HG02943 (cell line): ENCODE measurements around the gene LPAR1.
"Not testable (repeated sequence)": the region's sequence is repeated elsewhere in the genome, so short reads cannot be mapped to it uniquely, and the experiment has no call there.

Source experiments
- ATAC-seq: cut with Tn5 transposase; IDR thresholded peaks from one replicate; pipeline ENCODE4 v1.9.1; 2021; ENCODE audit warnings: mild to moderate bottlenecking, low read depth, moderate library complexity; ENCODE audit not compliant: unreplicated experiment

Gene LPAR1

DNA sequence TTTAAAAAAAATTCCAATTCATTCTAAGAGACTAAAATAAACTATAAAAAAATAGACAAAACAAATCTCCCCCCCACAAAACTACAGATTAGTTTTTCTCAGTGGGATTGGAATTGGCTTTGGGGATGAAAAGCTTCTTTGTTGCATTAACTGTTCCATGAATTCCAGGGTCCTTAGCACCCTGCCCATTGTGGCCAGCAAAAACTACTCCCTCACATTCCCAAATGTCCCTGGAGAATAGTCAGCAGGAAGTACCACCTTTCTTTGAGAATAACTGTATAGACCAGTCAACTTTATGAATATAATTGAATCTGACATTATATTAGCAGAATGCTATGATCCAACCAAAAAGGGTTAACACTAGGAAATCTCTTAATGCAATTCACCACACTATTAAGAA is 147.9 kb downstream of the LPAR1 start:
- no peak for ATAC-seq

- no peak for ATAC-seq
These were observed 151.0 kb downstream of the LPAR1 start for GRCh38 chr9:110887276-110887675.

- ATAC-seq, result no peak
These were observed 151.4 kb downstream of the LPAR1 start for GRCh38 chr9:110886832-110887231.

DNA sequence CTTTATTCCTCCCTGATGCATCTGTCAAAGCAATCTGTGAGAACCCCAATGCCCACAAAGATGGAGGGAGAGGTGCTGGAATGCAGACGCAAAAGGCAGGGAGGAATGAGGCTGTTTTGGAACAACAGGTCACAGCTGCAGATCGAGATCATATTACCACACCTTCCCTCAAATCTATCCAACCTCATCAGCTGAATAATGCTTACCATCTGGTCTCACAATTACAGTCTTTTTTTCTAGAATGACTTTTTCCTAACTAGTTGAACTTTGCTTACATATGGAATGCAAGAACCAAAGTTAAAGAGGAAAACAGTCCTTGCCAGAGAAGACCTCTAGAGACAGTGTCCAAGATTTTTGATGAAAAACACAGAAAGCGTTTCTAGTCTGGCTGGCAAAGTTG is 158.1 kb downstream of the LPAR1 start:
- ATAC-seq, result no peak

DNA sequence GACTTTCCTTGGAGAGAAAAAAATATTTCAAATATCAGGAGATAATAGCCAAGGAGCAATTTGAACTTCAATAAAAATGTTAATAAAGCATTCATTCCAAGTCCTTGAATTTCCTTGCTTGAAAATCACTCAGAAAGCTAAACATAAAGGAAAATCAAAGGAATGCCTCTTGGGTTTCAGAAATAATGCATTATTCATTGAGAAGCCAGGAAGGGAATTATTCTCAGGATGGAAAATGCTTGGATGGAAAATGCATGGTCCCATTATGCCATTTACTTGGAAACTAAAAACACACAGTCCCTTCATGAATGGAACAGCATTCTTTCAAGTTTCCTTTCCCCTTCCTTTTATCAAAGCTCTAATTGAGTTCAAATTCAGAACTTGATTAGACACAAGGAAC is 160.9 kb downstream of the LPAR1 start:
- ATAC-seq, result no peak

DNA sequence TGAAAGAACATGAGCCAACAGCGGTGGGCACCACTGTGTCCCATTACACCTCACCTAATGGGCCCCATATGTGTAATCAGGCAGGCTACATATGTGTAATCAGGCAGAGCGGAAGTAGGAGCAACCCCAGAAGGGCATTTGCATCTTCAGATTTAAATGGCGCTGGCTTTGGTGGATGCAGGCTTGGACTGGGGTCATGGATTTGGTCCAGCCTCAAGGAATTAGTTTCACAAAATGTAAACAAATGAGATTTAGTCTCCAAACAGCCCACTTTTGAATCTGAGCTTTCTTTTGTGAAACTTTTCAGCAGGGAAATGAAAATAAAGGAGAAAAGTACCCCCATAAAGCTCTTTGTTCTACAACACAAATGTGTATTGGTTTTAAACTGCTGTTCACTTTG is 161.3 kb downstream of the LPAR1 start:
- no peak for ATAC-seq

GRCh38 chr9:110874963-110875674 is 163.2 kb downstream of the LPAR1 start:
- peak; percentile 81 for ATAC-seq

DNA sequence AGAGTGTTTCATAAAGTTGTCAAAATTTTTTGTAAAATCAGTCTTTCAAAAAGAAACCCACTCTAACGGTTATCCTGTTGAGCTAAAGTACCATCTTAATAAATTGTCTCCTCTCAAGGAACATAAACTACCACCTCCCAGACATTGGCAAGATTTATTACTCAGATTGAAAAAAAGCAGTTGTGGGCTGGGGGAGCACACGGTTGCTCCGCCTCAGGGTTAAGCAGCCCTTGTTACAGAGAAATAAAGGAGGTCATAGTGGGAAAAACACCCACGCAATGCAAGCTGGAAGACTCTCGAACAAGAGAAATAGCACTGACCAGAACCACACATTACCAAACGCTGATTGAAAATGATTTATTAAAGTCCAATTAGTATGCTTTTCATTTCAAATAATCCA is 165.3 kb downstream of the LPAR1 start:
- ATAC-seq, result no peak

DNA sequence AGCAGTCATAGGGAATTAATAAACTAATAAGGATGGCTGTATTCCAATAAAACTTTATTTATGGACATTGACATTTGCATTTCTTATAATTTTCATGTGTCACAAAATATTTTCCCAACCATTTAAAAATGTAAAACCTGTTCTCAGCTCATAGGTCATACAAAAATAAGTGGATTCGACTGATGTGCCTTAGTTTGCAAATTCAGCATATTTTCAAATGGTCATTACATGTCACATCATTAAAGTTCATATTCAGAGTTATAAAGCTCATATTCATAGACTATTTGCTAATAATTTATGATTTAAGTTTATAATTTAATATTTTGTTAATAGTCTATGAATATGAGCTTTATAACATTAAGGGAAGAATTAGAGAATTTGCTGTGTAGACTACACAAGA is 166.5 kb downstream of the LPAR1 start:
- ATAC-seq, result no peak

- ATAC-seq, result no peak
These were observed 168.3 kb downstream of the LPAR1 start for GRCh38 chr9:110869931-110870330.

- no peak for ATAC-seq
These were observed 174.3 kb downstream of the LPAR1 start for GRCh38 chr9:110864011-110864410.

- not testable (repeated sequence) for ATAC-seq
These were observed 176.7 kb downstream of the LPAR1 start for GRCh38 chr9:110861370-110862110.

DNA sequence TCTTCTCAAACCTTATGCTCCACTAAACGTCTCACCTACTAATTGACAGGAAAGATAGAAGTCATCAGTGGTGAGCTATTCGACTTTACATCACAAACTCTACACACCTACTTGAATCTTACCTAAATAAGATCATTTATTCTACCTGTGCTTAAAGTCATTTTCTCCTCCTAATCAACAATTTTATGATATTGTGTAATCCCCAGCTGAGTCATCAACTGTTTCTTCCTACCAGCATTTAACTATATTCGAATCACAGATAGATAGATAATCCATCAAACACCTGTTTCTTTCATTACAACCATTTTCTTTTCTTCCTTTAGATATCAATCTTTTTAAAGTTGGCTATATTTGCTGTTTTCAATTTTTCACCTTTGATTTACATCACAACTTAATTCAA is 181.5 kb downstream of the LPAR1 start:
- ATAC-seq, result no peak

DNA sequence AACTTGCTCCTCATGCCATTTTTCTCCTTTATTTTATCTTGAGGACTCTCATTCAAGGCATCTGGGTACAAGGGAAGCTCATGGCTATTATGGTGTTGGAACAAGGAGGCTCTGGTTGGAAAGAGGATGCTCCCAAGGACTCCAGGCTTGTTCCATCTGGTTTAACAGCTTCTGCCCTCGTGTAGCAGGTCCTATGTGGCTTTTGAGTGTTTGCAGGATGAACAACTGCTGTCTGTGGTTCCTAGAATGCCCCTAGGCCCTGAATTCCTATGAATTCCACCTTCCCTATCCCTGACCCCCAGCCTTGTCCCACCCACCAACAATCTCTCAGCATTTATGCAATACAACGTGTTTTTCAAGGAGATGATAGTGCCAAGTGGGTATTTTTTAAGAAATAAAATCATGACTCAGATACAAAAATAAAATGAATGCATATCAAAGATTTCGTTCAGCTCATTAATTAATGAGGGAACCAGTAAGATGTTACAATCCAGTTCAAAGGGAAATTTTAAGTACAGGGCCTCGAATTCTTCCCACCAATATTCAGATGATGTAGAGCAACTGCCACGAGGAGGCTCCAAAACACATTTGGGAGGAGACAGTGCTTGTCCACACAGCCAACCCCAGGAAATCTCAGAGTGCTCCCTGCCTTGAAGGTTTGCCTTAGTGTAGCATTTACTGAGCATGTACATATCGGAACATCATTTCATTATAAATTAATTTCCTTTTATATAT is 187.7 kb downstream of the LPAR1 start:
- no peak for ATAC-seq

DNA sequence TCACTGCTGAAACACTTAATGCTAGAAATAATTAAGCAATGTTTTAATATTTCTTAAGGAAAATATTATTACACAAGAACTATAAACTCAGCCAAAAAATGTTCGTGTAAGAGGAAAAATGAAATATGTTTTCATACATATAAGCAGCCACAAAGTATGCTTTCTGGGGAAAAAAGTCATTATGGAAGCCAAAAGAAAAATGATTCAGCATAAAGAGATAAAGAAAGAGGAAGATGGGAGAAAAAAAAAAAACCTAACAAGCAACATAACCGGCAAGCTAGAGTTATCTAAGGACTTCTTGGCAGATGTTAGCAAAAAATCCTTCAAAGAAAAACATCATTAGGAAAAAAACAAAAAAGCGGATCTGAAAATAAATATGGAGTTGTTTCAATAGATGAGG is 190.6 kb downstream of the LPAR1 start:
- no peak for ATAC-seq

GRCh38 chr9:110846215-110846614 is 192.1 kb downstream of the LPAR1 start:
- ATAC-seq, result no peak

- ATAC-seq, result no peak
These were observed 194.1 kb downstream of the LPAR1 start for GRCh38 chr9:110844121-110844520.

GRCh38 chr9:110842986-110843385 is 195.3 kb downstream of the LPAR1 start:
- no peak for ATAC-seq

GRCh38 chr9:110842169-110842568 is 196.1 kb downstream of the LPAR1 start:
- ATAC-seq, result no peak

DNA sequence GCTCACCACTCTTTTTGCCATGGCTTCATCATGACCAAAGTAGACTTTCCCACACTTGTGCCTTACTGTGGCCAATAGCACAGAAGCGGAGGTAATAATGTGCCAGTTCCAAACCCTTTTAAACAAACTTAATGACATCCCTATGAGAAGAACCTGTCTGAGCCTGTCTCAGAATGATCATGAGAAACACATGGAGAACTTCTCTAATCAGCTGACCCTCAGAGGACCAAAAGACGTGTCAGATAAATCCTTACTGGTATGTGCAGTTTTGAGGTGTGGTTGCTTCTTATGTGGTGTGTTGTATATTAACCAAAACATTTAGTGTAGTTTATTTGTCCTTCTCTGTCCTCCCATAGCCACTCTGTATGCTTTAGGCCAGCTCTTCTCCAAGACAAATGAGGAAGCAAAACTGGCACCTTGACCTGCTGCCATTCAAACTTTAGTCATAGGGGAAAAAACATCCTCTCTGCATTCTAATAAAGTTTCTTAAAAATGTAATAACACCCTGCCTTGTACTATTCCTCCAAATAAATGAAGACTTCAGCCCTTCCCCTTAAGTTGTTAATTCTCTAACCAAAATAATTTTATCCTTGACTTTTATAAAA is 200.8 kb downstream of the LPAR1 start:
- no peak for ATAC-seq

DNA sequence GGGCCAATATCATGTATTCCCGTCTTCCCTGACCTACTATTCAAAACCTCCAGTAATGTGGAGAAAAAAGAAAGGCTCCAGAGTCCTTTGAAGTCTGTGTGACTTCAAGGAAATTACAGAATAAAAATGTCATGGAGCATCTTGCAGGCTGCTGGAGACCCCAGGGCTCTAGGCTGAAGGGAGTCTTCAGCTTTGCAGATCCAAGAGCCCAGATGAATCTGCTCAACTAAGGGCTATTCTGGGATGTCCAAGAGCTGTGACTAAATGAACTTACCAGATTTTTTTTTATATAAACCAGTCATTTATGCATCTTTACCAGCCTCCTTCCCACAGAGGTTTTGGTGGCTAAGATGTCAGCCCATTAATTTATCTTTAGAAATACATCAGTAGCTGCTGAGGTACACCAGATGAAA is 202.4 kb downstream of the LPAR1 start:
- no peak for ATAC-seq
